Cardiac atrium fibroblast (primary cell): ENCODE measurements around the gene RNF115. TPM values are rescaled to one million over a fixed set of nuclear protein-coding genes. Genes with fewer than 3 reads are reported as not detected.

Source experiments
- total RNA-seq: library from RNA; depleted of rRNA; stranded (reverse); fragments of >200 nt; gene quantifications from 2 replicates; pipeline ENCODE4 v1.2.3, GENCODE V29; 2015

Gene RNF115
- 6.5 and 6.9 TPM in 2 replicates for total RNA-seq

GRCh38 chr1:145823565-145824498, at the start of gene RNF115, which contains the start of gene POLR3C:
Gene RNF115 (minus strand): TSS chr1:145824095. CDS start chr1:145823873, 222 bp downstream.
Gene POLR3C (plus strand): TSS chr1:145824200. CDS start chr1:145825777, 1,577 bp downstream.

GRCh38 chr1:145858901-145859490, 35.1 kb upstream of the RNF115 start, which contains the start of gene PIAS3:
Gene PIAS3 (minus strand): TSS chr1:145859081. CDS start chr1:145858990, 91 bp downstream.

DNA sequence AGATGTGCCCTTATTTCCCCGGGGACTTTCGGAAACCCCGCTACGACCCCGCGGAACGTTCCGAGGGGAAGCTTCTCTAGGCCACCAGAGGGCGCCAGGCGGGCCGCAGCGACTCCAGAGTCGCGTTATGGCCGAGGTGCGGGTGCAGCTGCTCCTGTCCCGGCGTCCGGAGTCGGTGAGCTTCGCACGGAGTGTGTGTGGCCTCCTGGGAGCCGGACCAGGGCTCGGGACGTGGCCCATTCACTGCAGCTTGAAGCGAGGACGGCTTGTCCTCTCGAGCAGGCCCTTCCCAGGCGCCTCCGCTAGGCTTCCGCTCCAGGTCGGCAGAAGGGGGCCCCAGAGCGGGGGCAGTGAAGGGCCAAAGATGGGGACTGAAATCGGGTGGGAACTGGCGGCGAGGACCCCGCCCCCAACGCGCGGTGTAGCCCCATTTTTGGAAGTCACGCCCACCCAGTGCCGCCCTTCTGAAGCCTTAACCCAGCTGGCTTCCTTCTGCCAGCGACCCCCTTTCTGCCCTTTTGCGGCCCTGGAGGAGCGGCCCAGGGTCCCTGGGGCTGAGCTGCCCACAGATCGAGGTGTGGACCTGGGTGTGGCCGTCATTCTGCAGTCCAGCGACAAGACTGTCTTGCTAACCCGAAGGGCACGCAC, 21.7 kb upstream of the RNF115 start, which contains the start of gene NUDT17:
NUDT17 (plus strand) TSS at position 117 of the 648 bp plus-strand sequence; CDS start at position 128, 11 bp downstream.

GRCh38 chr1:145719230-145720079, 104.4 kb downstream of the RNF115 start, which contains the start of gene CD160:
Gene CD160 (plus strand): TSS chr1:145719499. CDS start chr1:145728328, 8,829 bp downstream.

DNA sequence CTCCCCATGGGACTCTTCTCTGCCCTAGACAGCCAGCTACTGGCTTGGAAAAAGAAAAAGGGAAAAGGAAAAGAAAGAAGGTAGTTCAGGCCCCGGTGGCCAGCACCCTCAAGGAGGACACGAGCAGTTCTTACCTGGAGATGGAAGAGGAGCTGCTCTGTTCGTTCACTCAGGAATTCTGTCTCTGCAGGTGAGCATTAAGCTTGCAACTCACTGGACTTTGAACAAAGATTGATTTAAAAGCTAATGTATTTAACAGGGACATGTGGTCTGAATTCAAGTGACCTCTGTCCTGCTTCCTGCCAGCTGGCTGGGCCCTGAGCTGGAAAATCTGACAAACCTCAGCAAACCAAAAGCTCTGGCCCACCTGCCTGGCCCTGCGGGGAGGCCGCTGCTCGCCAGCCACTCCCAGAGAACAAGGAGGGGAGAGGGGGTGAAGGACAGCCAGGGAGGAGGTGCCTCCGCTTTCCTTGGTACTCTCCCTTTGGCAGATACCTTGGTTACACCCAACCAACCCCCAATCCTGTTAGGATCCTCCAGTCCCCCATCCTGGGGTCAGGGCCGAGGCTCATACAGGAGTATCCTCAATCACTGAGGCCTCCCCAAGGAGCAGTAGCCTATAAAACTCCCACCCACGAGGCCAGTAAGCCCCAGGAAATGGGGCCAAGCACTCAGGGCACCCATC, 116.6 kb downstream of the RNF115 start, which contains the start of gene PDZK1:
PDZK1 (minus strand) TSS at position 186 of the 685 bp plus-strand sequence. CDS start 19,347 bp downstream, outside the sequence.

Other genes with a start within 250 kb of the RNF115 start
- 8.4 and 16.2 TPM in 2 replicates for gene GPR89A, start 216.1 kb downstream of the RNF115 start, total RNA-seq
- gene PDZK1, start 116.7 kb downstream of the RNF115 start, total RNA-seq, result not detected in 2 replicates
- gene CD160, start 104.6 kb downstream of the RNF115 start, total RNA-seq, result not detected in 2 replicates
- gene POLR3C, start 105 bp upstream of the RNF115 start, total RNA-seq, result 18.2 and 21.2 TPM in 2 replicates
- 1.3 and 1.6 TPM in 2 replicates for gene NUDT17, start 21.5 kb upstream of the RNF115 start, total RNA-seq
- 25.8 and 32.3 TPM in 2 replicates for gene PIAS3, start 35.0 kb upstream of the RNF115 start, total RNA-seq
- 1.1 and 1.3 TPM in 2 replicates for gene ANKRD35, start 61.8 kb upstream of the RNF115 start, total RNA-seq
- gene ITGA10, start 86.0 kb upstream of the RNF115 start, total RNA-seq, result 9.4 and 10.8 TPM in 2 replicates
- 26.4 and 34.8 TPM in 2 replicates for gene PEX11B, start 94.6 kb upstream of the RNF115 start, total RNA-seq
- gene RBM8A, start 103.4 kb upstream of the RNF115 start, total RNA-seq, result 89.7 and 102 TPM in 2 replicates
- gene LIX1L, start 133.9 kb upstream of the RNF115 start, total RNA-seq, result 27.8 and 33.4 TPM in 2 replicates
- gene ANKRD34A, start 140.5 kb upstream of the RNF115 start, total RNA-seq, result 0.16 and 0.18 TPM in 2 replicates
- 10.1 and 12.5 TPM in 2 replicates for gene POLR3GL, start 140.6 kb upstream of the RNF115 start, total RNA-seq
- gene TXNIP, start 172.5 kb upstream of the RNF115 start, total RNA-seq, result 302 and 306 TPM in 2 replicates
- not detected in 2 replicates for gene HJV, start 197.6 kb upstream of the RNF115 start, total RNA-seq